ENCODE results near the gene PTPRN.

DNA sequence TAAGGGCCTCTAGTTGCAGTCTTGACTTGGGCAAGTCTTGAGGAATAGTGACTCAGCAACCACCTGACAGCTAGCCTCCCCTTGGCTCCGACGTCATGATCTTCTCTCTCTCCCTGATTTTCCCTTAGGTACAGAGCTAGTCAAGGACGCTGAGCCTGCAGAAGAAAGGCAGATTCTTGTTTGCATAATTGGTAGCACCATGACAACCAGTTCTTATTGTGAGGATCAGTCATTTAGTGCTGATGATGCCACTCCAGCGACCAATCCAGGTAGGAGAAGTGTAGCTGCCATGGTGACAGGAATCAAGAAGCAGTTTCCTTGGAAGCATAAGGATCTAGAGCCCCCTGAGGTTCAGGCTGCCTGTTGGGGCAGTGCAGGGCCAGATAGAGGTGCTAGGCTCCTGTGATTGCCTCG is 26.2 kb upstream of the PTPRN start:
- TF ChIP-seq ELF4 (CRISPR knock-in tag; IDR thresholded peaks at IDR 0.05): no peak
- no peak for TF ChIP-seq ZFP36 (IDR thresholded peaks at IDR 0.05; ENCODE audit: low read depth, low read length, partially characterized antibody)
- no peak for TF ChIP-seq CBX2 (IDR thresholded peaks at IDR 0.05; ENCODE audit: insufficient read depth, low read length, poor library complexity, severe bottlenecking)
- TF ChIP-seq, protein P1, sequence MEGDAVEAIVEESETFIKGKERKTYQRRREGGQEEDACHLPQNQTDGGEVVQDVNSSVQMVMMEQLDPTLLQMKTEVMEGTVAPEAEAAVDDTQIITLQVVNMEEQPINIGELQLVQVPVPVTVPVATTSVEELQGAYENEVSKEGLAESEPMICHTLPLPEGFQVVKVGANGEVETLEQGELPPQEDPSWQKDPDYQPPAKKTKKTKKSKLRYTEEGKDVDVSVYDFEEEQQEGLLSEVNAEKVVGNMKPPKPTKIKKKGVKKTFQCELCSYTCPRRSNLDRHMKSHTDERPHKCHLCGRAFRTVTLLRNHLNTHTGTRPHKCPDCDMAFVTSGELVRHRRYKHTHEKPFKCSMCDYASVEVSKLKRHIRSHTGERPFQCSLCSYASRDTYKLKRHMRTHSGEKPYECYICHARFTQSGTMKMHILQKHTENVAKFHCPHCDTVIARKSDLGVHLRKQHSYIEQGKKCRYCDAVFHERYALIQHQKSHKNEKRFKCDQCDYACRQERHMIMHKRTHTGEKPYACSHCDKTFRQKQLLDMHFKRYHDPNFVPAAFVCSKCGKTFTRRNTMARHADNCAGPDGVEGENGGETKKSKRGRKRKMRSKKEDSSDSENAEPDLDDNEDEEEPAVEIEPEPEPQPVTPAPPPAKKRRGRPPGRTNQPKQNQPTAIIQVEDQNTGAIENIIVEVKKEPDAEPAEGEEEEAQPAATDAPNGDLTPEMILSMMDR (IDR thresholded peaks at IDR 0.05 in 2 of 3, conservative IDR thresholded peaks at IDR 0.05 in 1 of 3; ENCODE audit: insufficient read depth in 2 of 3, low read depth in 1 of 3, low read length in 3 of 3): no peak
- no peak for TF ChIP-seq NBN (IDR thresholded peaks at IDR 0.05; ENCODE audit: low read depth)
- TF ChIP-seq, protein P2, sequence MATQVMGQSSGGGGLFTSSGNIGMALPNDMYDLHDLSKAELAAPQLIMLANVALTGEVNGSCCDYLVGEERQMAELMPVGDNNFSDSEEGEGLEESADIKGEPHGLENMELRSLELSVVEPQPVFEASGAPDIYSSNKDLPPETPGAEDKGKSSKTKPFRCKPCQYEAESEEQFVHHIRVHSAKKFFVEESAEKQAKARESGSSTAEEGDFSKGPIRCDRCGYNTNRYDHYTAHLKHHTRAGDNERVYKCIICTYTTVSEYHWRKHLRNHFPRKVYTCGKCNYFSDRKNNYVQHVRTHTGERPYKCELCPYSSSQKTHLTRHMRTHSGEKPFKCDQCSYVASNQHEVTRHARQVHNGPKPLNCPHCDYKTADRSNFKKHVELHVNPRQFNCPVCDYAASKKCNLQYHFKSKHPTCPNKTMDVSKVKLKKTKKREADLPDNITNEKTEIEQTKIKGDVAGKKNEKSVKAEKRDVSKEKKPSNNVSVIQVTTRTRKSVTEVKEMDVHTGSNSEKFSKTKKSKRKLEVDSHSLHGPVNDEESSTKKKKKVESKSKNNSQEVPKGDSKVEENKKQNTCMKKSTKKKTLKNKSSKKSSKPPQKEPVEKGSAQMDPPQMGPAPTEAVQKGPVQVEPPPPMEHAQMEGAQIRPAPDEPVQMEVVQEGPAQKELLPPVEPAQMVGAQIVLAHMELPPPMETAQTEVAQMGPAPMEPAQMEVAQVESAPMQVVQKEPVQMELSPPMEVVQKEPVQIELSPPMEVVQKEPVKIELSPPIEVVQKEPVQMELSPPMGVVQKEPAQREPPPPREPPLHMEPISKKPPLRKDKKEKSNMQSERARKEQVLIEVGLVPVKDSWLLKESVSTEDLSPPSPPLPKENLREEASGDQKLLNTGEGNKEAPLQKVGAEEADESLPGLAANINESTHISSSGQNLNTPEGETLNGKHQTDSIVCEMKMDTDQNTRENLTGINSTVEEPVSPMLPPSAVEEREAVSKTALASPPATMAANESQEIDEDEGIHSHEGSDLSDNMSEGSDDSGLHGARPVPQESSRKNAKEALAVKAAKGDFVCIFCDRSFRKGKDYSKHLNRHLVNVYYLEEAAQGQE (IDR thresholded peaks at IDR 0.05; ENCODE audit: borderline replicate concordance): no peak
- TF ChIP-seq, protein P2 (CRISPR knock-in tag; IDR thresholded peaks at IDR 0.05; ENCODE audit: low read depth): no peak
- TF ChIP-seq, protein P3, sequence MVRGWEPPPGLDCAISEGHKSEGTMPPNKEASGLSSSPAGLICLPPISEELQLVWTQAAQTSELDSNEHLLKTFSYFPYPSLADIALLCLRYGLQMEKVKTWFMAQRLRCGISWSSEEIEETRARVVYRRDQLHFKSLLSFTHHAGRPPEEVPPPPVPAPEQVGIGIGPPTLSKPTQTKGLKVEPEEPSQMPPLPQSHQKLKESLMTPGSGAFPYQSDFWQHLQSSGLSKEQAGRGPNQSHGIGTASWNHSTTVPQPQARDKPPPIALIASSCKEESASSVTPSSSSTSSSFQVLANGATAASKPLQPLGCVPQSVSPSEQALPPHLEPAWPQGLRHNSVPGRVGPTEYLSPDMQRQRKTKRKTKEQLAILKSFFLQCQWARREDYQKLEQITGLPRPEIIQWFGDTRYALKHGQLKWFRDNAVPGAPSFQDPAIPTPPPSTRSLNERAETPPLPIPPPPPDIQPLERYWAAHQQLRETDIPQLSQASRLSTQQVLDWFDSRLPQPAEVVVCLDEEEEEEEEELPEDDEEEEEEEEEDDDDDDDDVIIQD (CRISPR knock-in tag; IDR thresholded peaks at IDR 0.05): no peak
- no peak for TF ChIP-seq POLR2AphosphoS5 (IDR thresholded peaks at IDR 0.05; ENCODE audit: control insufficient read depth, insufficient read depth, low read depth, low read length)
- TF ChIP-seq, protein P4, sequence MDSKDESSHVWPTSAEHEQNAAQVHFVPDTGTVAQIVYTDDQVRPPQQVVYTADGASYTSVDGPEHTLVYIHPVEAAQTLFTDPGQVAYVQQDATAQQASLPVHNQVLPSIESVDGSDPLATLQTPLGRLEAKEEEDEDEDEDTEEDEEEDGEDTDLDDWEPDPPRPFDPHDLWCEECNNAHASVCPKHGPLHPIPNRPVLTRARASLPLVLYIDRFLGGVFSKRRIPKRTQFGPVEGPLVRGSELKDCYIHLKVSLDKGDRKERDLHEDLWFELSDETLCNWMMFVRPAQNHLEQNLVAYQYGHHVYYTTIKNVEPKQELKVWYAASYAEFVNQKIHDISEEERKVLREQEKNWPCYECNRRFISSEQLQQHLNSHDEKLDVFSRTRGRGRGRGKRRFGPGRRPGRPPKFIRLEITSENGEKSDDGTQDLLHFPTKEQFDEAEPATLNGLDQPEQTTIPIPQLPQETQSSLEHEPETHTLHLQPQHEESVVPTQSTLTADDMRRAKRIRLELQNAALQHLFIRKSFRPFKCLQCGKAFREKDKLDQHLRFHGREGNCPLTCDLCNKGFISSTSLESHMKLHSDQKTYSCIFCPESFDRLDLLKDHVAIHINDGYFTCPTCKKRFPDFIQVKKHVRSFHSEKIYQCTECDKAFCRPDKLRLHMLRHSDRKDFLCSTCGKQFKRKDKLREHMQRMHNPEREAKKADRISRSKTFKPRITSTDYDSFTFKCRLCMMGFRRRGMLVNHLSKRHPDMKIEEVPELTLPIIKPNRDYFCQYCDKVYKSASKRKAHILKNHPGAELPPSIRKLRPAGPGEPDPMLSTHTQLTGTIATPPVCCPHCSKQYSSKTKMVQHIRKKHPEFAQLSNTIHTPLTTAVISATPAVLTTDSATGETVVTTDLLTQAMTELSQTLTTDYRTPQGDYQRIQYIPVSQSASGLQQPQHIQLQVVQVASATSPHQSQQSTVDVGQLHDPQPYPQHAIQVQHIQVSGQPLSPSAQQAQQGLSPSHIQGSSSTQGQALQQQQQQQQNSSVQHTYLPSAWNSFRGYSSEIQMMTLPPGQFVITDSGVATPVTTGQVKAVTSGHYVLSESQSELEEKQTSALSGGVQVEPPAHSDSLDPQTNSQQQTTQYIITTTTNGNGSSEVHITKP (IDR thresholded peaks at IDR 0.05; ENCODE audit: partially characterized antibody): no peak
- TF ChIP-seq KLF6 (CRISPR knock-in tag; IDR thresholded peaks at IDR 0.05; ENCODE audit: borderline replicate concordance): no peak
- no peak for TF ChIP-seq TEAD4 (IDR thresholded peaks at IDR 0.05; ENCODE audit: low read length)
- no peak for TF ChIP-seq TEAD4 (CRISPR knock-in tag; IDR thresholded peaks at IDR 0.05; ENCODE audit: borderline replicate concordance)
- TF ChIP-seq ZSCAN29 (IDR thresholded peaks at IDR 0.05): no peak
- no peak for TF ChIP-seq SMARCA4 (IDR thresholded peaks at IDR 0.05)
